ENCODE results near the gene ST3GAL5. TPM values are rescaled to one million over a fixed set of nuclear protein-coding genes. Genes with fewer than 3 reads are reported as not detected.

ST3GAL5 gene
- total RNA-seq, 1 experiment from 2014 or later = 3.8 TPM

GRCh38 chr2:85790499-85791188 is 98.1 kb downstream of the ST3GAL5 start:
- no peaks in the 10 kb centered on the region for H3K9me2 ChIP-seq (replicated peaks; ENCODE audit: insufficient read depth, low read length)
- H2AFZ ChIP-seq (ENCODE audit: low read length) = no peak overlapping the region
- no peaks in the 10 kb centered on the region for H3K36me3 ChIP-seq (ENCODE audit: insufficient read depth, low read length)
- no peaks in the 10 kb centered on the region for H3K79me2 ChIP-seq (ENCODE audit: low read length)
- no peaks in the 10 kb centered on the region for H3K9me3 ChIP-seq (ENCODE audit: low read length)
- no peak overlapping the region for H3K27ac ChIP-seq (ENCODE audit: low read length)
- H3K9ac ChIP-seq (ENCODE audit: low read length) = no peak overlapping the region
- no peak overlapping the region for H3K4me2 ChIP-seq (ENCODE audit: low read depth, low read length, poor library complexity, severe bottlenecking)
- no peaks in the 10 kb centered on the region for H3K27me3 ChIP-seq (ENCODE audit: low read length)
- no peak overlapping the region for H3K4me3 ChIP-seq (ENCODE audit: low read length)
- no peaks in the 10 kb centered on the region for H3K4me1 ChIP-seq (ENCODE audit: low read length)
- no peaks in the 10 kb centered on the region; the same call in 1 of the 2 replicates for H4K20me1 ChIP-seq (ENCODE audit: insufficient read depth, low read depth, low read length)
- DNase-seq = no peak

GRCh38 chr2:85790032-85790431 is 98.8 kb downstream of the ST3GAL5 start:
- Histone ChIP-seq H3K27ac (ENCODE audit: low read length) (no peak overlapping the region), H3K36me3 (ENCODE audit: insufficient read depth, low read length) (no peaks in the 10 kb centered on the region), H3K9me3 (ENCODE audit: low read length) (no peaks in the 10 kb centered on the region), H3K4me1 (ENCODE audit: low read length) (no peaks in the 10 kb centered on the region), H2AFZ (ENCODE audit: low read length) (no peak overlapping the region), H4K20me1 (ENCODE audit: insufficient read depth, low read depth, low read length) (no peaks in the 10 kb centered on the region; the same call in 1 of the 2 replicates), H3K79me2 (ENCODE audit: low read length) (no peaks in the 10 kb centered on the region), H3K27me3 (ENCODE audit: low read length) (no peaks in the 10 kb centered on the region), H3K4me2 (ENCODE audit: low read depth, low read length, poor library complexity, severe bottlenecking) (no peak overlapping the region), H3K4me3 (ENCODE audit: low read length) (no peak overlapping the region), H3K9me2 (replicated peaks; ENCODE audit: insufficient read depth, low read length) (no peaks in the 10 kb centered on the region), H3K9ac (ENCODE audit: low read length) (no peak overlapping the region)
- no peak for DNase-seq

GRCh38 chr2:85789271-85789670 is 99.5 kb downstream of the ST3GAL5 start:
- Histone ChIP-seq H3K9me2 (replicated peaks; ENCODE audit: insufficient read depth, low read length) (no peaks in the 10 kb centered on the region), H3K9ac (ENCODE audit: low read length) (no peak overlapping the region), H3K4me3 (ENCODE audit: low read length) (no peak overlapping the region), H3K36me3 (ENCODE audit: insufficient read depth, low read length) (no peaks in the 10 kb centered on the region), H2AFZ (ENCODE audit: low read length) (no peak overlapping the region), H4K20me1 (ENCODE audit: insufficient read depth, low read depth, low read length) (no peaks in the 10 kb centered on the region; the same call in 1 of the 2 replicates), H3K4me2 (ENCODE audit: low read depth, low read length, poor library complexity, severe bottlenecking) (no peak overlapping the region), H3K27me3 (ENCODE audit: low read length) (no peaks in the 10 kb centered on the region), H3K9me3 (ENCODE audit: low read length) (no peaks in the 10 kb centered on the region), H3K4me1 (ENCODE audit: low read length) (no peaks in the 10 kb centered on the region), H3K79me2 (ENCODE audit: low read length) (no peaks in the 10 kb centered on the region), H3K27ac (ENCODE audit: low read length) (no peak overlapping the region)
- no peak for DNase-seq

GRCh38 chr2:85788603-85789002 is 100.2 kb downstream of the ST3GAL5 start:
- H3K9me3 ChIP-seq (ENCODE audit: low read length) = no peaks in the 10 kb centered on the region
- H2AFZ ChIP-seq (ENCODE audit: low read length) = no peak overlapping the region
- no peaks in the 10 kb centered on the region for H3K36me3 ChIP-seq (ENCODE audit: insufficient read depth, low read length)
- H3K9ac ChIP-seq (ENCODE audit: low read length) = no peak overlapping the region
- H3K4me3 ChIP-seq (ENCODE audit: low read length) = no peak overlapping the region
- no peaks in the 10 kb centered on the region for H3K4me1 ChIP-seq (ENCODE audit: low read length)
- no peak overlapping the region for H3K4me2 ChIP-seq (ENCODE audit: low read depth, low read length, poor library complexity, severe bottlenecking)
- no peak overlapping the region for H3K27ac ChIP-seq (ENCODE audit: low read length)
- no peaks in the 10 kb centered on the region; the same call in 1 of the 2 replicates for H4K20me1 ChIP-seq (ENCODE audit: insufficient read depth, low read depth, low read length)
- no peaks in the 10 kb centered on the region for H3K79me2 ChIP-seq (ENCODE audit: low read length)
- DNase-seq = no peak
- no peaks in the 10 kb centered on the region for H3K9me2 ChIP-seq (replicated peaks; ENCODE audit: insufficient read depth, low read length)
- H3K27me3 ChIP-seq (ENCODE audit: low read length) = no peaks in the 10 kb centered on the region

GRCh38 chr2:85787981-85788340 is 100.8 kb downstream of the ST3GAL5 start:
- H3K4me3 ChIP-seq (ENCODE audit: low read length) = no peak overlapping the region
- no peaks in the 10 kb centered on the region for H3K36me3 ChIP-seq (ENCODE audit: insufficient read depth, low read length)
- DNase-seq = no peak
- H3K27ac ChIP-seq (ENCODE audit: low read length) = no peak overlapping the region
- H3K9ac ChIP-seq (ENCODE audit: low read length) = no peak overlapping the region
- H3K27me3 ChIP-seq (ENCODE audit: low read length) = no peaks in the 10 kb centered on the region
- no peak overlapping the region for H3K4me2 ChIP-seq (ENCODE audit: low read depth, low read length, poor library complexity, severe bottlenecking)
- H3K79me2 ChIP-seq (ENCODE audit: low read length) = no peaks in the 10 kb centered on the region
- no peaks in the 10 kb centered on the region for H3K9me3 ChIP-seq (ENCODE audit: low read length)
- H3K9me2 ChIP-seq (replicated peaks; ENCODE audit: insufficient read depth, low read length) = no peaks in the 10 kb centered on the region
- H2AFZ ChIP-seq (ENCODE audit: low read length) = no peak overlapping the region
- H3K4me1 ChIP-seq (ENCODE audit: low read length) = no peaks in the 10 kb centered on the region
- no peaks in the 10 kb centered on the region; the same call in 1 of the 2 replicates for H4K20me1 ChIP-seq (ENCODE audit: insufficient read depth, low read depth, low read length)

GRCh38 chr2:85787282-85787980 is 101.4 kb downstream of the ST3GAL5 start:
- no peak for DNase-seq

More at GRCh38 chr2:85787282-85787980, 101.4 kb downstream of the ST3GAL5 start:
- Histone ChIP-seq H4K20me1 (ENCODE audit: insufficient read depth, low read depth, low read length) (no peaks in the 10 kb centered on the region; the same call in 1 of the 2 replicates), H3K36me3 (ENCODE audit: insufficient read depth, low read length) (no peaks in the 10 kb centered on the region), H3K79me2 (ENCODE audit: low read length) (no peaks in the 10 kb centered on the region), H3K4me1 (ENCODE audit: low read length) (no peaks in the 10 kb centered on the region), H3K27ac (ENCODE audit: low read length) (no peak overlapping the region), H3K4me2 (ENCODE audit: low read depth, low read length, poor library complexity, severe bottlenecking) (no peak overlapping the region), H3K9me2 (replicated peaks; ENCODE audit: insufficient read depth, low read length) (no peaks in the 10 kb centered on the region), H2AFZ (ENCODE audit: low read length) (no peak overlapping the region), H3K9ac (ENCODE audit: low read length) (no peak overlapping the region), H3K4me3 (ENCODE audit: low read length) (no peak overlapping the region), H3K27me3 (ENCODE audit: low read length) (no peaks in the 10 kb centered on the region), H3K9me3 (ENCODE audit: low read length) (no peaks in the 10 kb centered on the region)

Small RNAs within 50 kb of the gene (small RNA-seq; reads per million reads assigned to genes)
- gene RN7SKP83 = not detected

Other genes with a start within 250 kb of the ST3GAL5 start
- not detected in 2 replicates for gene SFTPB, start 220.8 kb downstream of the ST3GAL5 start, total RNA-seq (2014; rRNA removed; shearing (Covaris generic); ENCODE audit: low replicate concordance)
- gene GNLY, start 194.6 kb downstream of the ST3GAL5 start, total RNA-seq (2014; rRNA removed; shearing (Covaris generic); ENCODE audit: low replicate concordance) = not detected in 2 replicates
- gene ATOH8, start 135.0 kb downstream of the ST3GAL5 start, total RNA-seq (2014; rRNA removed; shearing (Covaris generic); ENCODE audit: low replicate concordance) = not detected in 2 replicates
- gene POLR1A, start 216.9 kb upstream of the ST3GAL5 start, total RNA-seq (2014; rRNA removed; shearing (Covaris generic); ENCODE audit: low replicate concordance) = 19.4 and 21.3 TPM in 2 replicates
- 248 and 523 TPM in 2 replicates for gene PTCD3, start 217.2 kb upstream of the ST3GAL5 start, total RNA-seq (2014; rRNA removed; shearing (Covaris generic); ENCODE audit: low replicate concordance)

All from Karpas-422 (cell line).